Dedifferentiated amniotic fluid mesenchymal stem cell (primary cell): ENCODE data around the gene ZSCAN5A.
A peak's percentile ranks its signal among the peaks of the same experiment; 100 is the strongest.
"Not testable (repeated sequence)": the region's sequence is repeated elsewhere in the genome, so short reads cannot be mapped to it uniquely, and the experiment has no call there.

Source experiments
- DNase-seq: peaks from one replicate; pipeline ENCODE4 v3.0.0-alpha.2; 2016; ENCODE audit errors: extremely low spot score

Gene ZSCAN5A

GRCh38 chr19:56314018-56314380 lies 640 bp downstream of the ZSCAN5A start:
- DNase-seq, result peak; percentile 22

- no peak for DNase-seq
These were observed 1.6 kb downstream of the ZSCAN5A start for GRCh38 chr19:56312787-56313657.

- no peak for DNase-seq
These were observed 2.3 kb downstream of the ZSCAN5A start for GRCh38 chr19:56312342-56312741.

- no peak for DNase-seq
These were observed 4.2 kb downstream of the ZSCAN5A start for GRCh38 chr19:56310462-56310861.

- no peak for DNase-seq
These were observed 5.0 kb downstream of the ZSCAN5A start for GRCh38 chr19:56309511-56310185.

- DNase-seq, result no peak
These were observed 5.8 kb downstream of the ZSCAN5A start for GRCh38 chr19:56308792-56309191.

GRCh38 chr19:56307062-56307461 lies 7.6 kb downstream of the ZSCAN5A start:
- not testable (repeated sequence) for DNase-seq

GRCh38 chr19:56306016-56306415 lies 8.6 kb downstream of the ZSCAN5A start:
- DNase-seq, result no peak

- DNase-seq, result no peak
These were observed 10.4 kb downstream of the ZSCAN5A start for GRCh38 chr19:56304243-56304642.

GRCh38 chr19:56301886-56302620 lies 12.6 kb downstream of the ZSCAN5A start:
- no peak for DNase-seq

GRCh38 chr19:56301155-56301554 lies 13.5 kb downstream of the ZSCAN5A start:
- no peak for DNase-seq

- DNase-seq, result no peak
These were observed 15.0 kb downstream of the ZSCAN5A start for GRCh38 chr19:56299688-56300087.

- DNase-seq, result no peak
These were observed 17.6 kb downstream of the ZSCAN5A start for GRCh38 chr19:56297010-56297409.

GRCh38 chr19:56295531-56296455 lies 18.8 kb downstream of the ZSCAN5A start:
- no peak for DNase-seq

- DNase-seq, result no peak
These were observed 20.1 kb downstream of the ZSCAN5A start for GRCh38 chr19:56294549-56294948.

GRCh38 chr19:56291867-56292266 lies 22.8 kb downstream of the ZSCAN5A start:
- DNase-seq, result no peak

- no peak for DNase-seq
These were observed 24.5 kb downstream of the ZSCAN5A start for GRCh38 chr19:56290104-56290503.

- DNase-seq, result no peak
These were observed 29.9 kb downstream of the ZSCAN5A start for GRCh38 chr19:56284746-56285145.

- no peak for DNase-seq
These were observed 31.8 kb downstream of the ZSCAN5A start for GRCh38 chr19:56282809-56283208.

GRCh38 chr19:56273563-56274117 lies 41.0 kb downstream of the ZSCAN5A start:
- no peak for DNase-seq

GRCh38 chr19:56272161-56272798 lies 42.4 kb downstream of the ZSCAN5A start, which contains the start of gene EDDM13:
TSS of gene EDDM13 (plus strand) at chr19:56272748. CDS start at chr19:56272835, 87 bp downstream.
- DNase-seq, result no peak
